IPS DF 6.9 (cell line): Measurements from ENCODE around the gene GAD1.

Experiments
- DNase-seq: peaks from one replicate; pipeline ENCODE4 v3.0.0-alpha.2; 2013; ENCODE audit warnings: low read depth, low spot score
- H3K27ac ChIP-seq: one replicate; pipeline ENCODE4 v1.5.1; 2013; ENCODE audit warnings: low read length, control low read depth
- H3K27me3 ChIP-seq: 2 replicates; pipeline ENCODE4 v1.6.1; 2013; ENCODE audit warnings: mild to moderate bottlenecking, low read length; ENCODE audit not compliant: control insufficient read depth, insufficient read depth
- H3K36me3 ChIP-seq: 2 replicates; pipeline ENCODE4 v1.6.1; 2013; ENCODE audit warnings: low read length; ENCODE audit not compliant: control insufficient read depth, insufficient read depth
- H3K4me1 ChIP-seq: 2 replicates; pipeline ENCODE4 v1.6.1; 2013; ENCODE audit warnings: low read length; ENCODE audit not compliant: control insufficient read depth, insufficient read depth
- H3K4me3 ChIP-seq: 2 replicates; pipeline ENCODE4 v1.5.1; 2013; ENCODE audit warnings: mild to moderate bottlenecking, low read length
- H3K9me3 ChIP-seq: 2 replicates; pipeline ENCODE4 v1.6.1; 2013; ENCODE audit warnings: low read length, inconsistent platforms; ENCODE audit not compliant: control insufficient read depth, insufficient read depth
- WGBS: extraction: QIAGEN DNeasy Blood & Tissue Kit; methylation state at CpG from one replicate; pipeline ENCODE4 v1.1.7; 2013; ENCODE audit warnings: mixed read lengths, missing lambda C conversion rate; ENCODE audit not compliant: insufficient read length, insufficient coverage; 5-methylcytosine and 5-hydroxymethylcytosine counted together

The GAD1 gene

DNA sequence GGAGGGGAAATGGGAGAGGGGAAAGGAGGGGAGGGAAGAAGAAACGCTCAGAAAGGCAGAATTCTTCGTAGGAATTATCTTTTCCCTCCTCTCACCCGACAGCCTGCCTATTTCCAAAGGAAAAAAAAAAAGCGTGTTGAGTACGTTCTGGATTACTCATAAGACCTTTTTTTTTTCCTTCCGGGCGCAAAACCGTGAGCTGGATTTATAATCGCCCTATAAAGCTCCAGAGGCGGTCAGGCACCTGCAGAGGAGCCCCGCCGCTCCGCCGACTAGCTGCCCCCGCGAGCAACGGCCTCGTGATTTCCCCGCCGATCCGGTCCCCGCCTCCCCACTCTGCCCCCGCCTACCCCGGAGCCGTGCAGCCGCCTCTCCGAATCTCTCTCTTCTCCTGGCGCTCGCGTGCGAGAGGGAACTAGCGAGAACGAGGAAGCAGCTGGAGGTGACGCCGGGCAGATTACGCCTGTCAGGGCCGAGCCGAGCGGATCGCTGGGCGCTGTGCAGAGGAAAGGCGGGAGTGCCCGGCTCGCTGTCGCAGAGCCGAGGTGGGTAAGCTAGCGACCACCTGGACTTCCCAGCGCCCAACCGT lies at the start of gene GAD1:
GAD1 (plus strand) TSS at position 384 of the 589 bp plus-strand sequence. CDS start 1,705 bp downstream, outside the sequence.
- no peak for DNase-seq
- peaks cover 67% of the 10 kb centered on the region for H3K27me3 ChIP-seq
- H3K27ac ChIP-seq: no peak within 1 kb of the TSS
- WGBS: no CpG with 5 or more reads among the region's 49 CpGs
- no peaks in the 10 kb centered on the region for H3K36me3 ChIP-seq
- H3K4me3 ChIP-seq: peak within 1 kb of the TSS; percentile 29; the same call in 1 of the 2 replicates
- peaks cover 6% of the 10 kb centered on the region for H3K4me1 ChIP-seq
- no peaks in the 10 kb centered on the region for H3K9me3 ChIP-seq

DNA sequence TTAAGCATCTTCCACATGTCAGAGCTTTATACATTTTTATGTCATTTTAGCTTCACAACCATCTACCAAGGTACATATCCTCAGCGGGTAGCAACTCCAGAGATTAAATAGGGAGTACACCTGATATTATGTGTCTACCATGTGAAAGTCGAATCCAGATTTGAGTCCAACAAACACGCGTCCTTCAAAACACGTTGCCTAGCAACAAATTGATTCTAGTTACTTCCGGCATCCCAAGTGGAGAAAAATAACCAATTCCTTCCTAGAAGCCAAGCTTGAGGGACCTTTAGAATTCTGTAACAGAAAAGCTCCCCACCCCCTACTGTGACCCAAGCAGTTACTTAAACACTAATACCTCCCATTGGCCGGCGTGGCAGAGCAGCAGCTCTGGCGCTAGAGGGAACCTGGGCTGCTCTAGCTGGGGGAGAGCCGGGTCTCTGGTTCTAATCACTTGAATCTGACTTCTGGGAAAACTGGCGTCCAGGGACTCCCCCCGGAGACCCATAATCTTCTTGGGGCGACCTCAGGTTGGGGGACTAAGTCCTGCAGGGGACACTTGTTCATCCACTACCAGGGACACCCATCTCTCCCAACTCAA lies 46.6 kb upstream of the GAD1 start, which contains the start of gene ERICH2:
ERICH2 (plus strand) TSS at position 371 of the 598 bp plus-strand sequence. CDS start 304 bp downstream, outside the sequence.
- H3K36me3 ChIP-seq: no peaks in the 10 kb centered on the region
- peak; percentile 37 for DNase-seq
- H3K27ac ChIP-seq: no peak within 1 kb of the TSS
- H3K4me1 ChIP-seq: no peaks in the 10 kb centered on the region; the same call in 1 of the 2 replicates
- no peaks in the 10 kb centered on the region for H3K27me3 ChIP-seq
- peak within 1 kb of the TSS; percentile 84 for H3K4me3 ChIP-seq
- no CpG with 5 or more reads among the region's 13 CpGs for WGBS
- H3K9me3 ChIP-seq: no peaks in the 10 kb centered on the region

DNA sequence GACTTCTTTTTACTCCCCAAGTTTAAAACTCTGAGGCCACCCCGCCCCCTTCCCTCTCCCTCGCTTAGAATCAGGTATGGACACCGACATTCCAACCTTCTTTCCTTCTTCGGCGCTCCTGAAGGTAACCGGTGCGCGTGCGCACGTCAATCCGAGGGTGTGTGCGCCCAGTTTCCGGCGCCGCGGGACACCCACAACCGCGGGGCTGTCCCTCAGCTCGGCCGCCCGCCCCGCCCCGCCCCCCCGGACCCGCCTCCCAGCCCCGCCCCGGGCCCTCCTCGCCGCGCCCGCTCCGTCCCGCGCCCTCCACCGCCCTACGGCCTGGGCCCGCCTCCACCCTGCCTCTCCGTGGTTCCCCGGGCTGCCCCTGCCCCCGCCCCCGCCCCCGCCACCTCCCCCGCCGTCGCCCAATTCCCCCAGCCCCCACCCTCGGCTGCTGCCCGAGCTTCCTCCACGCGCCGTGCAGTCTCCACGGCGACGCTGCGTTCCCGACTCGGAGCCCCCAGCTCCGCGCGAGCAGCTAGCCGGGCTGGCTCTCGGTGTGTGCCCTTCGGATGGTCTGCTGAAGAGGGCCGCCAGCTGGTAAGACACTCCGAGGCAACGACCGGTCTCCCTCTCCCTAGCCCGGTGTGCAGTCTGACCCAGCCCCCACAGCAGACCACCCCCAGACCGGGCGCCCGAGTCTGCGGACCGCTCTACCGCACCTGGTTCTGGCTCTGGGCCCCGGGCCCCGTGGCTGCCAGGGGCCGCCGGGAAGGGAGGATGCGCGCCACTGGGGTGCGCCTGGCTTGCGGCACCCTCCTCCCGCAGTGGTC lies 45.9 kb upstream of the GAD1 start:
- Histone ChIP-seq H3K36me3 (no peaks in the 10 kb centered on the region), H3K4me3 (peak overlapping the region; percentile 84), H3K27ac (no peak overlapping the region), H3K9me3 (no peaks in the 10 kb centered on the region), H3K27me3 (no peaks in the 10 kb centered on the region), H3K4me1 (no peaks in the 10 kb centered on the region)
- peak; percentile 54 for DNase-seq
- no CpG with 5 or more reads among the region's 82 CpGs for WGBS

DNA sequence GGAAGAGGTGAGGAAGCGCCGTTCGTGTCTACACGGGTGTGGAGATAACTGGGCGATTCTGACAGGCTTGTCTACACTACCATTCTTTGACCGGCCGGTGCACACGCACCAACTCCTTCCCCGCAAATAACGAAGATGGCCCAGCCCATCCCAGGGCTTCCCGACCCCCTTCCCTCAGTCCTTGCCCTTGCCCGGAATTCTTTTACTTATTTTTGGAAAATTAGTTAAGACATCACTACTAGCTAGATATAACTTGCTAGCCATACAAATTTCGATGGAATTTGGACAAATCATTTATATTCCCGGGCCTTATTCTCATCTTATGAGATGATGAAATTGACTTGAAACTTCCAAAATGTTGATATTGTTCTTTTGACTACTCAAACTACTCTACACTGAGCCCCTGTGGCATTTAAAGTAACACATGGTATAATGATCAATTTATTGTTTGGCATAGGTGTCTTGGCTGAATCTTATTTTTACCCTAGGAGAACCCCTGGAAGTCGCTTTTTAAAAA lies 45.2 kb upstream of the GAD1 start:
- Histone ChIP-seq H3K9me3 (no peaks in the 10 kb centered on the region), H3K36me3 (no peaks in the 10 kb centered on the region), H3K4me3 (peak overlapping the region; percentile 84), H3K4me1 (no peaks in the 10 kb centered on the region), H3K27ac (no peak overlapping the region), H3K27me3 (no peaks in the 10 kb centered on the region)
- no peak for DNase-seq
- WGBS: no CpG with 5 or more reads among the region's 15 CpGs

DNA sequence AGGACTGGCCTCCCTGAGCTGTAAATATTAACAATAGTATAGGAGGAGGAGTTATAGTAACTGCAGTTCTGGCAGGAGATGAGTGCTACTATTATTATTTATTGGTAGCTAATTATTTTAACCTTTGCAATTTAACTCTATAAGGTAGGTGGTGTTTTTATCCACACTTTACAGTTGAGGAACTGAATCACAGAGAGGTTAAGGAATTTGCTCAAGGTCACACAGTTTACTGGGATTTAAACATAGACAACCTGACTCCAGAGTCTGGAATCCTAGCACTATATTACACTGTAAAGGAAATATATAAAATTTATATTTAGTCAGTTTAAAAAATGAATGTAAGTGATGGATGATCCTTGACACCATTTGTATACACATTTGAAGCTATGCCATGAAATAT lies 44.4 kb upstream of the GAD1 start:
- Histone ChIP-seq H3K9me3 (no peaks in the 10 kb centered on the region), H3K27me3 (no peaks in the 10 kb centered on the region), H3K4me3 (no peak overlapping the region), H3K36me3 (no peaks in the 10 kb centered on the region), H3K4me1 (no peaks in the 10 kb centered on the region), H3K27ac (no peak overlapping the region)
- no peak for DNase-seq

DNA sequence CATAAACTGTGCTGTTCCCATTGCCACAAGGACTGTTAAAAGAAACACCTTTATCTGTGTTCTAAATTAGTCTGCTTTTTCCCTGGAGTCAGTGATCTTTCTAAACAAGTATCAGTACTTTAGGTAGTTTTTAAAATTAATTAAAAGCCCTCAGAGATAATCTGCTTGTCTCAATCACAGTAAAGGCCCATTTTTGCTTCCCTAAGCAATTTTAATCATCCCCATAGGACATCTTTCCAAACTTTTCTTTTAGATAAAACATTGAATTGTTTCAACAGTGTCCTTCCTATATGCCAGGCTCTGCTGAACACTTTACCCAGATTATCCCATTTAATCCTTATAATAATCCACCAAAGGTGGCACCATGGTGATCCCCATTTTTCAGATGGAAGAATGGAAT lies 42.6 kb upstream of the GAD1 start:
- no peaks in the 10 kb centered on the region for H3K4me1 ChIP-seq

DNA sequence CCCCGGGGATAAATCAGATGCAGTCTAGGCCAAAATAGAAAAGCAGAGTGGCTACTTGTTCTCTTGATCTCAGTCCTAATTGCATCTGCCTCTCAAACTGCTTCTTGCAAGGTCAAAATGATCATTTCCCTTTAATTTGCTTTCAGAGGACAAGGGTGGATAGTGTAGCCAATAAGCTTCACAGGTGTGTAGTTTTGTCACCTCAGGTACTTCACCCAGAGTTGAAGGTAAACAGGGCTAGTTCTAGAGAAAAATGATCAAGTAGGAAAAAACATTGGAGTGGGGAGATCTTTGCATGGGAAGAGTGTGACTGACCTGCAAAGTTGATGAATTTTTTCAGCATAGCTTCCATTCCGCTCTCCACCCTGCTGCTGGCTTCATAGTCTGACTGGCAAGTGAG lies 37.8 kb upstream of the GAD1 start:
- no peak overlapping the region for H3K27ac ChIP-seq
- DNase-seq: no peak
- no peaks in the 10 kb centered on the region for H3K27me3 ChIP-seq
- H3K36me3 ChIP-seq: no peaks in the 10 kb centered on the region
- H3K4me1 ChIP-seq: no peaks in the 10 kb centered on the region
- H3K9me3 ChIP-seq: no peaks in the 10 kb centered on the region
- no peak overlapping the region for H3K4me3 ChIP-seq
- WGBS: no CpG with 5 or more reads among the region's 2 CpGs

More for the DNA sequence above, 42.6 kb upstream of the GAD1 start:
- H3K4me3 ChIP-seq: no peak overlapping the region
- H3K9me3 ChIP-seq: no peaks in the 10 kb centered on the region
- no peak for DNase-seq
- no peaks in the 10 kb centered on the region for H3K27me3 ChIP-seq
- H3K36me3 ChIP-seq: no peaks in the 10 kb centered on the region
- no peak overlapping the region for H3K27ac ChIP-seq

DNA sequence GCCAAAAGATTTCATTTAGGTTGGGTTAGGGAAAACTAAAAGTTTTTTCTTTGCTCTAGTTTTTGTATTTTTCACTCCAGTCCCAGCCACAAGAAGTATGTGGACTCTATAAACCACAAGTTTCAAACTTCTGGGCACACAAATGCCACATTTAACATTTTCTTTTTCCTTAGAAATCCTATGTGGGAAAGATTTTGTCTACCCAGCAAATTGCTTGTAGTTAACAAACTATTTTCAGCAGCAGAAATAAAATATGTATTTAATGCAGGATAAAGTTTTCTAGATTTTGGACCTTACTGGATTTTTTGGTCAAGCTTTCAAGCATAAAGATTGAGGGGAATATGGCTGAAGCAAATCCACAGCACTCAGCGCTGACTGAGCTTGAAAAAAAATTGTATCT lies 37.4 kb upstream of the GAD1 start:
- H3K36me3 ChIP-seq: no peaks in the 10 kb centered on the region
- H3K27me3 ChIP-seq: no peaks in the 10 kb centered on the region
- no peaks in the 10 kb centered on the region for H3K4me1 ChIP-seq
- WGBS: no CpG with 5 or more reads among the region's 1 CpG
- H3K9me3 ChIP-seq: no peaks in the 10 kb centered on the region
- DNase-seq: no peak
- H3K27ac ChIP-seq: no peak overlapping the region
- no peak overlapping the region for H3K4me3 ChIP-seq

DNA sequence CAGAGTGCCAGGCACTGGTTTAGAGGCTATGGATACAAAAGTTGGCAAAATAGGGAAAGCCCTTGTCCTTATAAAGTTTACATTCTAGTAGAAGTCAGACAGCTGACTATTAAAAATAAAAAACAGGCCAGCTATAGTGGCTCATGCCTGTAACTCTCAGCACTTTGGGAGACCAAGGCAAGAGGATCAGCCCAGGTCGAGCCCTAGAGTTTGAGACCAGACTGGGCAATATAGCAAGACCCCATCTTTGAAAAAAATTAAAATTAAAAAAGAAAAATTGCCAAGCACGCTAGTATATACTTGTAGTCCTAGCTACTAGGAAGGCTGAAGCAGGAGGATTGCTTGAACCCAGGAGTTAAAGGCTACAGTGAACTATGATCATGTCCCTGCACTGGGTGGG lies 34.0 kb upstream of the GAD1 start:
- H3K27ac ChIP-seq: no peak overlapping the region
- WGBS: no CpG with 5 or more reads among the region's 2 CpGs
- H3K27me3 ChIP-seq: no peaks in the 10 kb centered on the region
- no peaks in the 10 kb centered on the region for H3K36me3 ChIP-seq
- H3K4me3 ChIP-seq: no peak overlapping the region
- H3K4me1 ChIP-seq: no peaks in the 10 kb centered on the region
- no peak for DNase-seq
- H3K9me3 ChIP-seq: no peaks in the 10 kb centered on the region

DNA sequence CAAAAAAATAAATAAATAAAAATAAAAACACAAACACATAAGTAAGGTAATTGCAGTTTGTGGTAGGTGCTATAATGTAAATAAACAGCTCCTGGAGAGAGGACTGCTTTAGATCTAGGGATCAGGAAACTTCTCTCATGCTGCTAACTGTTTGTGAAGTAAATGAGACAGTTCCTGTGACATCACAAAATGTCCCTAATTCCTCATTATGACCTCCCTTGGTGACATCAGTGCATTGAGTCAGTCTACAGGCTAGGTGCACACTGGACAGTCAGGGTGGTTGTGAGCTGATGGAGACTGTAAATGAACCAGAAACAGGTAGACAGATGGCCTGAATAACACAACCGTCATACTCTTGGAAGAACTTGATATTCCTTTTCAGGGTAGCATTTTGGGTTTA lies 33.1 kb upstream of the GAD1 start:
- H3K4me1 ChIP-seq: no peaks in the 10 kb centered on the region
- no peak overlapping the region for H3K27ac ChIP-seq
- DNase-seq: no peak
- no peaks in the 10 kb centered on the region for H3K9me3 ChIP-seq
- no peaks in the 10 kb centered on the region for H3K36me3 ChIP-seq
- WGBS: no CpG with 5 or more reads among the region's 1 CpG
- H3K4me3 ChIP-seq: no peak overlapping the region
- no peaks in the 10 kb centered on the region for H3K27me3 ChIP-seq
